Progenitor cell of endocrine pancreas (in vitro differentiated cells): ENCODE measurements around the gene MSI2. TPM values are rescaled to one million over a fixed set of nuclear protein-coding genes. Genes with fewer than 3 reads are reported as not detected.

ENCODE experiments used
- DNase-seq: peaks from one replicate; pipeline ENCODE4 v3.0.0; 2021; ENCODE audit warnings: low spot score; ENCODE audit not compliant: unreplicated experiment
- H3K27ac Mint-ChIP-seq: 2 replicates; pipeline ENCODE4 v1.8.0; 2021; ENCODE audit warnings: mild to moderate bottlenecking, moderate library complexity, mixed read lengths
- H3K27me3 Mint-ChIP-seq: 2 replicates; pipeline ENCODE4 v1.8.0; 2021; ENCODE audit warnings: mixed read lengths
- H3K36me3 Mint-ChIP-seq: 2 replicates; pipeline ENCODE4 v1.8.0; 2022; ENCODE audit warnings: mixed read lengths; ENCODE audit not compliant: insufficient read depth
- H3K4me1 Mint-ChIP-seq: 2 replicates; pipeline ENCODE4 v1.8.0; 2021; ENCODE audit warnings: low read depth, mixed read lengths
- H3K4me3 Mint-ChIP-seq: 2 replicates; pipeline ENCODE4 v1.8.0; 2021; ENCODE audit warnings: low read depth, mild to moderate bottlenecking, moderate library complexity, mixed read lengths
- H3K9me3 Mint-ChIP-seq: 2 replicates; pipeline ENCODE4 v1.8.0; 2021; ENCODE audit warnings: low read depth, mixed read lengths
- total RNA-seq: library from RNA; stranded (reverse); gene quantifications from 2 replicates; pipeline ENCODE4 v1.2.1, GENCODE V29; 2021
- TF ChIP-seq, protein P1 (sequence below): fragments of 200-600 bp; sonication (generic); IDR thresholded peaks from one replicate; pipeline ENCODE4 v1.5.0; 2021; ENCODE audit warnings: antibody characterized with exemption, mild to moderate bottlenecking; ENCODE audit not compliant: unreplicated experiment

The MSI2 gene
- total RNA-seq, 1 donor from 2014 or later, result 164 TPM

DNA sequence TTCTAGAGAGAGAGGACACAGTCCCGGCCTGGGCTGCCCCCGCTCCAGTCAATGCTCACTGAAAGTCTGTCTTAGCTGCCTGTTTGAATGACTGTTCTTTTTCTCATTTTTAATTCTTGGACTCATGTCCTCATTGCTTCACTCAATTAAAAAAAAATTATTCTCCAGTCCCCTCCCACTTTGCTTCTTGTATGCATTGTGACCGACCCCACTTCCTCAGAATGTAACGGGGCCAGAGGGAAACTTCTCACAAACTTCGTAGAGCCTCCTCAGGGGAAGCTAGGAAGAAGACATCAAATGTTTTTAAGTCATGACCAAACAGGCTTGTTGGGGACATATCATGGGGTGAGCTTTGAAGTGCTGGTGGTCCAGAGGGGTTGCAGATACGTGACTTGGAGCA is 375.5 kb downstream of the MSI2 start:
- Mint-ChIP-seq H3K9me3 (no peaks in the 10 kb centered on the region), H3K27me3 (no peaks in the 10 kb centered on the region), H3K36me3 (peaks cover 34% of the 10 kb centered on the region), H3K27ac (no peak overlapping the region), H3K4me1 (no peaks in the 10 kb centered on the region), H3K4me3 (no peak overlapping the region)
- TF ChIP-seq, protein P1, sequence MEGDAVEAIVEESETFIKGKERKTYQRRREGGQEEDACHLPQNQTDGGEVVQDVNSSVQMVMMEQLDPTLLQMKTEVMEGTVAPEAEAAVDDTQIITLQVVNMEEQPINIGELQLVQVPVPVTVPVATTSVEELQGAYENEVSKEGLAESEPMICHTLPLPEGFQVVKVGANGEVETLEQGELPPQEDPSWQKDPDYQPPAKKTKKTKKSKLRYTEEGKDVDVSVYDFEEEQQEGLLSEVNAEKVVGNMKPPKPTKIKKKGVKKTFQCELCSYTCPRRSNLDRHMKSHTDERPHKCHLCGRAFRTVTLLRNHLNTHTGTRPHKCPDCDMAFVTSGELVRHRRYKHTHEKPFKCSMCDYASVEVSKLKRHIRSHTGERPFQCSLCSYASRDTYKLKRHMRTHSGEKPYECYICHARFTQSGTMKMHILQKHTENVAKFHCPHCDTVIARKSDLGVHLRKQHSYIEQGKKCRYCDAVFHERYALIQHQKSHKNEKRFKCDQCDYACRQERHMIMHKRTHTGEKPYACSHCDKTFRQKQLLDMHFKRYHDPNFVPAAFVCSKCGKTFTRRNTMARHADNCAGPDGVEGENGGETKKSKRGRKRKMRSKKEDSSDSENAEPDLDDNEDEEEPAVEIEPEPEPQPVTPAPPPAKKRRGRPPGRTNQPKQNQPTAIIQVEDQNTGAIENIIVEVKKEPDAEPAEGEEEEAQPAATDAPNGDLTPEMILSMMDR, result no peak
- DNase-seq, result no peak

DNA sequence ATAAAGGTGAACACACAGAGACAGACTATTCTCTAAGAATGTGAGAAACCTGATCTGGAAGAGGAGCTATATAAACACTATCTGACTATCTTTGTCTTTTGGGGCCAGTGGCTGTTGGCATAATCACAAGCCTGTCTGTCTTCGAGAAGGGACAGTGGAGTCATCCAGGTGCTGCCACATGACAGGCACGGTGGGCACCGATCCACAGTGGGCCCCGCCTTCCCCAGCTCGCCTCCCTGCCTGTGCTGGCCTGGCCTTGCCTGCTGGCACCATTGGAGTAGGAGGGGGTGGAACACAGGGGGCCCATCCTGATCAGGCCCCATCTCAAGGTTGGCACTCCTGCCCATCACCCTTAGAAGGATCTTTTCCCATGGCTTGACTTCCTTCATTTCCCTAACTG is 376.0 kb downstream of the MSI2 start:
- Mint-ChIP-seq H3K9me3 (no peaks in the 10 kb centered on the region), H3K27ac (no peak overlapping the region)
- DNase-seq, result no peak

DNA sequence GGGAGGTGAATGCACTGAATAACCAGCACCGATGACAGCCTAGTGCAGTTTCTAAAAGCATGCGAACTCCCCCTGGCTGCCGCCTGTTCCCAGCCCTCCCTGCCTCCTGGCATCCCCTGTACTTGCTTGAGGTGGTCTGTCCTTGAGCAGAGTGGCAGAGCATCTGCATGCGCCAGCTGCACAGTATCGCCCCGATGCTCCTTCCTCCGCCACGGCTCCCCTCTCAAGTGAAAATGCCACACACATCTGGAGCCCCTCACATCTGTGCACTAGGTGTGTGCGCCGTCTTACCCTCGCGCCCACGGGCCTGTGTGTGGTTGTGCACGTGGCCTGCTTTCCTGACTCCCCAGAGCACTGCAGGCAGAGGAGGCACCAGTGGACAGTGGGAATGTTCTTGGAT is 376.9 kb downstream of the MSI2 start:
- Mint-ChIP-seq H3K4me1 (no peaks in the 10 kb centered on the region), H3K4me3 (no peak overlapping the region), H3K9me3 (no peaks in the 10 kb centered on the region), H3K27ac (no peak overlapping the region), H3K36me3 (peaks cover 29% of the 10 kb centered on the region), H3K27me3 (no peaks in the 10 kb centered on the region)
- no peak for DNase-seq
- TF ChIP-seq, protein P1, result no peak

More for the DNA sequence above, 376.0 kb downstream of the MSI2 start:
- Mint-ChIP-seq H3K4me3 (no peak overlapping the region), H3K4me1 (no peaks in the 10 kb centered on the region), H3K36me3 (peaks cover 35% of the 10 kb centered on the region), H3K27me3 (no peaks in the 10 kb centered on the region)
- TF ChIP-seq, protein P1, result no peak

DNA sequence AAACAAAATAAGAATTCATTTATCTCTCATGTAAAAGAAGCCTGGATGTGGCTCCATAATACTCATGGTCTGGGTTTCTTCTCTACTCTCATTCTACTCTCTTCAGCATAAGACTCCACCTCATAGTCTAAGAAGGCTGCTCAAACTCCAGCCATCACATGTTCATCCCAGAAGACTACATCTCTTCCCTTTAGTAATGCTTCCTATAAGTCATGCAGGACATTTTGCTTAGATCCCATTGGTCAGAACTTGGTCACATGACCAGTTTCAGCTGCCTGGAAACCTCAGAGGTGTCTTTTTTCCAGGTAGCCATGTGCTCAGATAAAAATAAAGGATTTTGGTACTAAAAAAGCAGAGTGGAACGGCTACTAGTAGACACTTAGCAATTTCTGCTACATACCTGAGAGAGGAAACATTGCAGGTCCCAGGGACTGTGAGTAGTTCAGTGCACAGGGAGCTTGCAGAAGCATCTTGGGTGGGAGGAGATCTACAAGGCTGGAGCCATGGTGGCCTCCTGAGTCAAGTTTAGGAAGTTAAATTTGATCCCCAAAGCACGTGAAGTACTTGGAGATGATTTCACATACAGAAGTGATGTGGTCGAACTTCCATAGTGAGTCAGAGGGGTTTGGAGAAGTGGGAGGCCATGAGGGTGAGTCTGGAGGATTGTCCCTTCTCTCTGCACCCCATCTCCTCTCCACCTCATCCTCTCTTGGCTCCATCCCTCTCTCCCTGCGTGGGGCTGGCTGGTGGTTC is 378.6 kb downstream of the MSI2 start:
- Mint-ChIP-seq H3K27me3 (no peaks in the 10 kb centered on the region), H3K36me3 (peaks cover 27% of the 10 kb centered on the region), H3K27ac (no peak overlapping the region), H3K9me3 (no peaks in the 10 kb centered on the region), H3K4me1 (no peaks in the 10 kb centered on the region), H3K4me3 (no peak overlapping the region)
- TF ChIP-seq, protein P1, result no peak
- no peak for DNase-seq

DNA sequence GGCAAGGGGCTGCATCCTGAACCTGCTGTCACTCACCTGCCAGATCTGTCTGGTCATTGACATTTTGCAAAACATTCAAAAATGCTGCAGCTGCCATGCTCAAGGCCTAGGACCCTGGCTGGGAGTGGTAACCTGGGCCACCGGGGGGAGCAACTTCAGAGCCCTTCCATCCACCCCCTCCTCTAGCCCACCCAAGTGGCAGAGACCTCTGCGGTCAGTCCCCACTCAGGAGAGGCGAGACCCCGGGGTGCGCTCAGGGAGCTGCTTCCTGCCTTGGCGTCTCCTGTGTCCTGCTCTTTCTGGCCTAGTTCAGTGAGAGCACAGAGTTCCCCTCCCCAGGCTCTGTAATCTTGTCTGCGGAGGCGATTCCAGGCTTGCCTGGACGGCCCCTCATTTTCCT is 380.0 kb downstream of the MSI2 start:
- H3K27me3 Mint-ChIP-seq, result no peaks in the 10 kb centered on the region

More for the DNA sequence above, 380.0 kb downstream of the MSI2 start:
- Mint-ChIP-seq H3K9me3 (no peaks in the 10 kb centered on the region), H3K27ac (no peak overlapping the region), H3K4me3 (no peak overlapping the region), H3K4me1 (no peaks in the 10 kb centered on the region), H3K36me3 (peaks cover 27% of the 10 kb centered on the region)
- TF ChIP-seq, protein P1, result no peak
- no peak for DNase-seq
